Fibroblast of the aortic adventitia (primary cell): ENCODE data around the gene PKNOX2. TPM values are rescaled to one million over a fixed set of nuclear protein-coding genes. Genes with fewer than 3 reads are reported as not detected.

Experiments used
- DNase-seq: peaks from one replicate; pipeline ENCODE4 v3.0.0-alpha.2; 2010; ENCODE audit warnings: low read depth
- H3K4me3 ChIP-seq: 2 replicates; pipeline ENCODE4 v1.5.1; 2011; ENCODE audit warnings: low read depth, mild to moderate bottlenecking, control low read depth, low read length, moderate library complexity
- total RNA-seq: library from RNA; depleted of rRNA; stranded (reverse); fragments of >200 nt; gene quantifications from 2 replicates; pipeline ENCODE4 v1.2.3, GENCODE V29; 2012; ENCODE audit warnings: low replicate concordance
- TF ChIP-seq, protein P1 (sequence below): IDR thresholded peaks from 2 replicates; pipeline ENCODE4 v1.5.1; 2011; ENCODE audit warnings: mild to moderate bottlenecking, low read length, control low read depth, inconsistent platforms; ENCODE audit not compliant: insufficient read depth

Gene PKNOX2
- total RNA-seq, 1 donor = 2.0 TPM

DNA sequence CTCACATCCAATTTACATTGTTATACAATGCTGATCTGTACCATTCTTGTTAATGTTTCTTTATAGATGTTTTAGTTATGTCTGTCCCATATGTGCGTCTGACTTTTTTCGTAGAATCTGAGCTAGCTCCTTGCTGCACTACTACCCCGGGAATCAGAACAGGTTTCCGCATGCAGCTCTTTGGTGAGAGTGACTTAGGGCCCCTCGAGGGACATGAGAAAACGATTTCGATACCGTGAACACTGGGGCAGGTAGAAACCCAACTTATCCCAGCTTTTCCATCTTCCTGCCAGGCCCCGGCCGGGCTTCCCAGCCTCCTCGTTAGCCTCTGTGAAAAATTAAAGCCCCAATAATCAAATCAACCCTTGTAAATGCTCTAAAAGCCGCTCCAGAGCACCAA, 23.4 kb upstream of the PKNOX2 start:
- no peak overlapping the region for H3K4me3 ChIP-seq
- DNase-seq = no peak
- TF ChIP-seq, protein P1, sequence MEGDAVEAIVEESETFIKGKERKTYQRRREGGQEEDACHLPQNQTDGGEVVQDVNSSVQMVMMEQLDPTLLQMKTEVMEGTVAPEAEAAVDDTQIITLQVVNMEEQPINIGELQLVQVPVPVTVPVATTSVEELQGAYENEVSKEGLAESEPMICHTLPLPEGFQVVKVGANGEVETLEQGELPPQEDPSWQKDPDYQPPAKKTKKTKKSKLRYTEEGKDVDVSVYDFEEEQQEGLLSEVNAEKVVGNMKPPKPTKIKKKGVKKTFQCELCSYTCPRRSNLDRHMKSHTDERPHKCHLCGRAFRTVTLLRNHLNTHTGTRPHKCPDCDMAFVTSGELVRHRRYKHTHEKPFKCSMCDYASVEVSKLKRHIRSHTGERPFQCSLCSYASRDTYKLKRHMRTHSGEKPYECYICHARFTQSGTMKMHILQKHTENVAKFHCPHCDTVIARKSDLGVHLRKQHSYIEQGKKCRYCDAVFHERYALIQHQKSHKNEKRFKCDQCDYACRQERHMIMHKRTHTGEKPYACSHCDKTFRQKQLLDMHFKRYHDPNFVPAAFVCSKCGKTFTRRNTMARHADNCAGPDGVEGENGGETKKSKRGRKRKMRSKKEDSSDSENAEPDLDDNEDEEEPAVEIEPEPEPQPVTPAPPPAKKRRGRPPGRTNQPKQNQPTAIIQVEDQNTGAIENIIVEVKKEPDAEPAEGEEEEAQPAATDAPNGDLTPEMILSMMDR = no peak

DNA sequence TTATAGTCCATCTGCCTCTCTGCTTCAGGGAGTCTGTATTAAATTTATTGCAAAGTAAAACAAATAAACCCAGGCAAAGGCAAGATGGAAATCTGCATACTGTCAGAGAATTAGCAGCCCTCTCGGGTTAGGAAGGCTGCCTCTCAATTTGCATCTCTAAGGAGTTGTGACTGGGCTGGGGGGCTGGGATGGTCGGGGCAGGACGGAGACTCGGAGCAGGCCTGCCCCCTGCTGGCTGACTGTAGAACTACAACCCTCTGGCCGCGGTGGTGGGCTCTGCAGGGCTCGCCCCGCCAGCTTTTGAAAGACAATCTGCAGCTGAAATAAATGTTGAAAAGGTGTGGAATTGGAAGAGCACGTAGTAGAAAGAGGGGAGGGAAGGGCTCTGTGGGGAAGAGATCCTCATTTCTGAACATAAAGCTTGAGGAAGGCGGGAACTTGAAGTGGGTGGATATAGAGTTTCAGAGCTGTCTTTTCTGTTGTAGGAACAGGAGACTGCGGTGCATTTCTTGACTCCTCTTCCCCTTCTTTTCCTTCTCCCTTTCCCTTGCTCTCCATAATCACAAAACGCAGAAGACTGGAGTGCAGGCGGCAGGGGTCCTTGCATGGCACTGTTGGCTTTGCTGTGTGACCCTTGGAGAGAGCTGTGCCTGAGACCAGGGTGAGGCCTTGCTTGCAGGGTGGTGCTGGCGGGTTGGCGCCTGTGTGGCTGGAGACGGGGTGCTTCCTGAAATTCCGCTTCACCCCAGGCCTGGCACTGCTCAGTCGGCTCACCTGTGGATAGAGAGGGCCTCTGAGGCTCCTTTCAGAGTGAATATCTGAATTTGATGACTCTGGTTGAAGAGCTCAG, 22.6 kb upstream of the PKNOX2 start:
- no peak overlapping the region for H3K4me3 ChIP-seq
- DNase-seq = peak; percentile 36
- TF ChIP-seq, protein P1 = peak; percentile 93

- TF ChIP-seq, protein P1 = no peak
- H3K4me3 ChIP-seq = no peak overlapping the region
- no peak for DNase-seq
These were observed 18.3 kb upstream of the PKNOX2 start for GRCh38 chr11:125146232-125146631.

- DNase-seq = no peak
- TF ChIP-seq, protein P1 = no peak
- no peak overlapping the region for H3K4me3 ChIP-seq
These were observed 17.3 kb upstream of the PKNOX2 start for GRCh38 chr11:125147280-125147679.

DNA sequence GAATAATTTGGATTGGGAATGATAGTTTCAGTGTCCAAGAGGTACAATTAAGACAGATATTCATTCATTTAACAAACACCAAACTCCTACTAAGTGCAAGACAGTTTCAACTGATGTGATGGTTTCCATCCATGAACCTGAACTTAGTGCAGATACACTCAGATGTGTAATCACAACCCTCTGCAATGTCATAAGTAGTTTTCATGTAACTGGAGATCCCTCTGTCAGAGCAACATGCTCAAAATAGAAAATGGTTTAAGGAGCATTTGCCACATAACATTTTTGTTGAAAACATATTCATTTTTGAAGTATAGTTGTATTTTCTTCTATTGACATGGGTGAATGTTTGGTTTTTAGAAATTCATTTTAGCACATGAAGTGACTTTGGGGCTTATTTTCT, 16.5 kb upstream of the PKNOX2 start:
- H3K4me3 ChIP-seq = no peak overlapping the region
- no peak for DNase-seq
- TF ChIP-seq, protein P1 = no peak

GRCh38 chr11:125148743-125149142, 15.8 kb upstream of the PKNOX2 start:
- DNase-seq = no peak
- TF ChIP-seq, protein P1 = no peak
- H3K4me3 ChIP-seq = no peak overlapping the region

GRCh38 chr11:125153837-125154236, 10.7 kb upstream of the PKNOX2 start:
- DNase-seq = no peak
- H3K4me3 ChIP-seq = no peak overlapping the region
- TF ChIP-seq, protein P1 = no peak
